Renal cortex interstitium (tissue), 11 donors: ENCODE measurements around the gene TTC7B. TPM values are rescaled to one million over a fixed set of nuclear protein-coding genes. Genes with fewer than 3 reads are reported as not detected.

ENCODE experiments used
- DNase-seq, 11 donors: peaks; one replicate each; pipeline ENCODE4 v3.0.0-alpha.2; 2013; ENCODE audit warnings: low read depth in 9 of 11, low spot score in 4 of 11; ENCODE audit errors: extremely low read depth in 1 of 11
- polyA plus RNA-seq, 3 donors: library from polyadenylated mRNA; unstranded; fragments of 120-200 nt; gene quantifications; one replicate each; pipeline ENCODE4 v1.2.1, GENCODE V29; 2013; ENCODE audit not compliant: insufficient read length in 3 of 3

TTC7B gene
- polyA plus RNA-seq, 3 donors: 38.2 to 46.1 (median 44.1) TPM

- DNase-seq: no peak
Observed at GRCh38 chr14:90812109-90812508, 4.1 kb downstream of the TTC7B start.

GRCh38 chr14:90811641-90812040, 4.6 kb downstream of the TTC7B start:
- no peak for DNase-seq

GRCh38 chr14:90810806-90811205, 5.4 kb downstream of the TTC7B start:
- no peak for DNase-seq

- no peak for DNase-seq
Observed at GRCh38 chr14:90809530-90810312, 6.5 kb downstream of the TTC7B start.

GRCh38 chr14:90808759-90809529, 7.3 kb downstream of the TTC7B start:
- no peak for DNase-seq

- no peak for DNase-seq
Observed at GRCh38 chr14:90807060-90807459, 9.2 kb downstream of the TTC7B start.

GRCh38 chr14:90805662-90806540, 10.3 kb downstream of the TTC7B start:
- no peak for DNase-seq

- no peak for DNase-seq
Observed at GRCh38 chr14:90805084-90805391, 11.2 kb downstream of the TTC7B start.

GRCh38 chr14:90804292-90805083, 11.7 kb downstream of the TTC7B start:
- no peak for DNase-seq

- DNase-seq: no peak
Observed at GRCh38 chr14:90803249-90803648, 13.0 kb downstream of the TTC7B start.

- no peak for DNase-seq
Observed at GRCh38 chr14:90799420-90799819, 16.8 kb downstream of the TTC7B start.

- DNase-seq: no peak
Observed at GRCh38 chr14:90797919-90798318, 18.3 kb downstream of the TTC7B start.

- no peak for DNase-seq
Observed at GRCh38 chr14:90797451-90797850, 18.8 kb downstream of the TTC7B start.

GRCh38 chr14:90796329-90796728, 19.9 kb downstream of the TTC7B start:
- no peak for DNase-seq

GRCh38 chr14:90795744-90796143, 20.5 kb downstream of the TTC7B start:
- DNase-seq: no peak

- DNase-seq: no peak
Observed at GRCh38 chr14:90791486-90791885, 24.7 kb downstream of the TTC7B start.

- DNase-seq: no peak
Observed at GRCh38 chr14:90788031-90788430, 28.2 kb downstream of the TTC7B start.

GRCh38 chr14:90785876-90786450, 30.3 kb downstream of the TTC7B start:
- DNase-seq: no peak

- no peak for DNase-seq
Observed at GRCh38 chr14:90785471-90785870, 30.8 kb downstream of the TTC7B start.
